GM08714 (cell line): Measurements from ENCODE around the gene INPP5B.
A peak's percentile ranks its signal among the peaks of the same experiment; 100 is the strongest.
"Not testable (repeated sequence)": the region's sequence is repeated elsewhere in the genome, so short reads cannot be mapped to it uniquely, and the experiment has no call there.

Experiments
- H3K4me3 ChIP-seq: fragments of 200-500 bp; sonication (Bioruptor generic); 2 replicates; pipeline ENCODE4 v1.5.1; 2014; ENCODE audit warnings: mild to moderate bottlenecking, low read length, inconsistent platforms
- ZNF274 ChIP-seq: IDR thresholded peaks from 2 replicates; pipeline ENCODE4 v1.6.1; 2012; ENCODE audit warnings: mild to moderate bottlenecking, low read depth, low read length

Gene INPP5B

DNA sequence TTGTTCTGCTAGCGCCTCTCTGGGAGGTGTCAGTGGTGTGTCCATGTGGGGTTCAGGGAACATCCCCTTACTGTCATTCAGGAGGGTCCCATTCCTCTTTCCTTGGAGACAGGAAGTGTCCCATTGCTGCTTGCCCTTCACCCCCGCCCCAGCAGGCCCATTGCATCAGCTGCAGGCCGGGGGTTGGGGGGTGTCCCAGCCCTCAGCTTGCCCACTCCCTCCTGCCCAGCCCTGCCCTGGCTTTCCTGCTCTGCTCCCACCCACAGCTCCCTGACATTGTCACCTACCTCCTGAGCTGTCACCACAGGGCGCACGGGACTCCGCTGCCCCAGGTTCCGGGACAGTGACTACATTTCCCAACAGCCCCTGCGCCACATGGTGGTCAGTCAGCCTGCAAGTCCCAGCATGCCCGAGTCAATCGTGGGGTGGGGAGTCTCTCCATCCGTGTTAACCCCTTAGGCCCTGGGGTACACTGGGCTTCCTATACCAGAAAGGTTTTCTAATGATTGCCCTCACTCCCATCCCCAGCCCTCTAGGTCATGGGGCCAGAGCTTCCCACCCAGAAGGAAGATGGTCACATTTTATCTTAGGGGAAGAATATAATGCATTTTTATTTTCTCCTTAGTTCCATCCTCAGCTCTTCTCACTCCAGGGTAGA is at the start of gene INPP5B:
TSS of gene INPP5B (minus strand) at position 351 of the 658 bp plus-strand sequence. CDS start 745 bp downstream, outside the sequence.
- H3K4me3 ChIP-seq: peak within 1 kb of the TSS; percentile 83
- no peak for TF ChIP-seq ZNF274

GRCh38 chr1:37995751-37996345 is 49.0 kb upstream of the INPP5B start:
- no peak overlapping the region for H3K4me3 ChIP-seq
- TF ChIP-seq ZNF274: no peak

GRCh38 chr1:37994886-37995566 is 48.2 kb upstream of the INPP5B start:
- TF ChIP-seq ZNF274: no peak
- H3K4me3 ChIP-seq: no peak overlapping the region

DNA sequence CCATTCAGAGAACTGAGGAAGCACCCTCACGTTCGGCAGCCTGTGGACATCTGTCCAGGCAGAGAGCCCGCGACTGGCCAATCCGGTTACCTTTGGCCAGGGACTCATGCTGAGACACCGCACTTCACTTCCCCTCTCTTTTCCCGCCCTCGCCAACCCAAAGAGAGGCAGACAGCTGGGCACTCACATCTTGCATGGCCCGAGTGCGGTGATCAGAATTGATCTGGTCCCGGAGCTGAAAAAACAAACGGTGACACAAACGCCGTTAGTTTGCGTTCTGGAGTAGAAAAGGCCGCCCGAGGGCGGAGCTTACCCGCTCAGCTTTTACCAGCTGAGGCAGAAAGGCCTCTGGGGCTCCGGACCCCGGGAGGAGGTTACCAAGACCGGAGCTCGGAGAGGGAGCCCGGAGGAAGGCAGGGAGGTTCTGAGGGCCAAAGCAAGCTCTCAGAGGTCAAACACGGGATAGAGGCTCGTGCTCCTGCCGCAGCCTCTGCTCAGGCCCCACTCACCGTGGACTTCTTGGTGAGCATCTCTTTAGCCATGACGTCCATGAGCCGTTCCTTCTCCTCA is 42.6 kb upstream of the INPP5B start:
- no peak for TF ChIP-seq ZNF274

DNA sequence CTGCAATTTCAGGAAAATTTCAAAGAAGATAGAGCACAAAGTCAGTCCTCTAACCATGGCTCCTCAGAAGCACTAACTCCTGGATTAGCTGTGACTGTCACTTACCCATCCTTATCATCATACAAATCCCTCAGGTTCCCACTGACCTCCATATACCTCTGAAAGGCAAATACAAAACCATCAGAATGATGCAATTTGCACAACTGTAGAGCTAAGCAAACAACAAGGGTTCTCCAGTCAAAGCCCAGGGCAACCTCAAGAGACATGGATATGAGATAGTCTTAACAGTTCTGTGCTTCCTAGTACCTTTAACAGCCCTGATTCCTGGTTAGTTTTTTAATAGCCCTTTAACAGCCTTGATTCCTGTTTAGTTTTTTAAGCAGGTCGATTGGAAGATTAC is 40.8 kb upstream of the INPP5B start:
- no peak for TF ChIP-seq ZNF274

More for the DNA sequence above, 42.6 kb upstream of the INPP5B start:
- peak overlapping the region; percentile 77 for H3K4me3 ChIP-seq

DNA sequence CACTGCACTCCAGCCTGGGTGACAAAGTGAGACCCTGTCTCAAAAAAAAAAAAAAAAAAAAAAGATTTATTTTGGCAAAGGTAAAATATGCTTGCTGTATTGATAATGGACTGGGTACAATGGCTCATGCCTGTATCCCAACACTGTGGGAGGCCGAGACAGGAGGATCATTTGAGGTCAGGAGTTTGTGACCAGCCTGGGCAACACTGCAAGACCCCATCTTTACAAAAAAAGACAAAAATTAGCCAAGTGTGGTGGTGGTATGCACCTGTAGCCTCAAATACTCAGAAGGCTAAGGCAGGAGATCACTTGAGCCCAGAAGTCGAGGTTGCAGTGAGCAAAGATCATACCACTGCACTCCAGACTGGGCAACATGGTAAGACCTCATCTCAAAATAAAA is 36.7 kb upstream of the INPP5B start:
- no peak for TF ChIP-seq ZNF274
- no peak overlapping the region for H3K4me3 ChIP-seq

More for the DNA sequence above, 40.8 kb upstream of the INPP5B start:
- H3K4me3 ChIP-seq: no peak overlapping the region

GRCh38 chr1:37978541-37978940 is 31.7 kb upstream of the INPP5B start:
- no peak overlapping the region for H3K4me3 ChIP-seq
- no peak for TF ChIP-seq ZNF274

DNA sequence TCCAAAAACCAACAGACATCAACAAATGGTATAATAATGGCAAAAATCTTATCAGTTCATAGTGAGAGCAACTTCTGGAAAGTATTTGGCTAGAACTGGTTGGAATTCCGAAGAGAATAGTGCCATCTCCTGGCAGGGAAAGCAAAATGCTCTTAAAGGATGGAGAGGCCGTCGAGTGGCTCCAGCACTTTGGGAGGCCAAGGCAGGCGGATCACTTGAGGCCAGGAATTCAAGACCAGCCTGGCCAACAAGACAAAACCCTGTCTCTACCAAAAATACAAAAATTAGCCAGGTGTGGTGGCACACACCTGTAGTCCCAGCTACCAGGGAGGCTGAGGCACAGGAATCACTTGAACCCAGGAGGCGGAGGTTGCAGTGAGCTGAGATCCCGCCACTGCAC is 28.2 kb upstream of the INPP5B start:
- not testable (repeated sequence) for H3K4me3 ChIP-seq

- H3K4me3 ChIP-seq: no peak overlapping the region
- no peak for TF ChIP-seq ZNF274
These were observed 27.7 kb upstream of the INPP5B start for GRCh38 chr1:37974567-37974966.

DNA sequence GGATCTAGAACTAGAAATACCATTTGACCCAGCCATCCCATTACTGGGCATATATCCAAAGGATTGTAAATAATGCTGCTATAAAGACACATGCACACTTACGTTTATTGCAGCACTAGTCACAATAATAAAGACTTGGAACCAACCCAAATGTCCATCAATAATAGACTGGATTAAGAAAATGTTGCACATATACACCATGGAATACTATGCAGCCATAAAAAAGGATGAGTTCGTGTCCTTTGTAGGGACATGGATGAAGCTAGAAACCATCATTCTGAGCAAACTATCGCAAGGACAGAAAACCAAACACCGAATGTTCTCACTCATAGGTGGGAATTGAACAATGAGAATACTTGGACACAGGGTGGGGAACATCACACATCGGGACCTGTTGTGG is 26.8 kb upstream of the INPP5B start:
- not testable (repeated sequence) for H3K4me3 ChIP-seq

GRCh38 chr1:37965301-37965700 is 18.4 kb upstream of the INPP5B start:
- H3K4me3 ChIP-seq: no peak overlapping the region
- no peak for TF ChIP-seq ZNF274

GRCh38 chr1:37964106-37964505 is 17.3 kb upstream of the INPP5B start:
- not testable (repeated sequence) for H3K4me3 ChIP-seq

GRCh38 chr1:37958690-37959089 is 11.8 kb upstream of the INPP5B start:
- no peak overlapping the region for H3K4me3 ChIP-seq
- TF ChIP-seq ZNF274: no peak

DNA sequence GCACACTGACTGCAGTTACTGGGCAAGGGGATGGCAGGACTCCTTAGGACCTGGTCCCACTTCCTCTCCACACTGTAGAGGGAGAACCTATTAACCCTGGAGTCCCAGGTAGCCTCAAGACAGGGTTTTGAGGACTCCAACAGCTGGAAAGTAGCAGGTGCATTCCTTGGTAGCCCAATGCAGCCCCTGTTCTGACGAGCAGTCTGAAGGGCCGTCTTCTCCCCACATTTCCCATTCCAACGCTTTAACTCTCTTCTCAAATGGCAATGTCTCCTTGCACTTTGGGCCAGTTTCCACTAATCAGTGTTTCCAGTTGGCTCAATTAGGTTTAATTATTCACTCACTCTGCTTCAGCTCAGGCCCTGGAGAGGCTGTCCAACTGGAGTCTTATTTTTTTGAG is 8.8 kb upstream of the INPP5B start:
- TF ChIP-seq ZNF274: no peak
- no peak overlapping the region for H3K4me3 ChIP-seq
